ENCODE results near the gene BEX5. TPM values are rescaled to one million over a fixed set of nuclear protein-coding genes. Genes with fewer than 3 reads are reported as not detected.

Gene BEX5
- not detected in 2 replicates for total RNA-seq (2022)
- percentile 17 among the genes with signal in this experiment for Bru-seq, nascent RNA
- BruChase-seq, experiment 1, labeled RNA remaining after a 6-hour chase, result percentile 25 among the genes with signal in this experiment
- BruChase-seq, experiment 2, labeled RNA remaining after a 2-hour chase, result percentile 16 among the genes with signal in this experiment
- long read RNA-seq, result 0 reads

DNA sequence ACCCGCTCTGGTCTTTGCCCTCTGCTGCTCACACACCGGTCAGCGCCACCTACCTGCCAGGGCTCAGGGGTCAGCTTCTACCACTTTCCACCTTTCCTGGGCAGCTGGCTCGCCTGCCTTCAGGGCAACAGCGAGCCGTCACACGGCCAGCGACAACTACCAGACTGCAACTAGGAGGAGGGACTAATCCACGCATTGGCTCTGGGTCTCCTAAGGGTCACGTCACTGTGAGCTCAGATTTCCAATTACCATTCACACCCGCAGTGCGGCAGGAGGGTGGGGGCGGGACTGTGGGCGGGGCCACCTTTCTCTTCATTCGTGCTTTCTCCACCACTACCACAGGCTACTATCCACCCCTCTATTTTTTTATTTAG, at the start of gene BEX5:
Gene BEX5, minus strand, starts transcription at position 172 of the 374 bp plus-strand sequence. CDS start 1,712 bp downstream, outside the sequence.
- peak; percentile 12 for DNase-seq (ENCODE audit: unreplicated experiment)

DNA sequence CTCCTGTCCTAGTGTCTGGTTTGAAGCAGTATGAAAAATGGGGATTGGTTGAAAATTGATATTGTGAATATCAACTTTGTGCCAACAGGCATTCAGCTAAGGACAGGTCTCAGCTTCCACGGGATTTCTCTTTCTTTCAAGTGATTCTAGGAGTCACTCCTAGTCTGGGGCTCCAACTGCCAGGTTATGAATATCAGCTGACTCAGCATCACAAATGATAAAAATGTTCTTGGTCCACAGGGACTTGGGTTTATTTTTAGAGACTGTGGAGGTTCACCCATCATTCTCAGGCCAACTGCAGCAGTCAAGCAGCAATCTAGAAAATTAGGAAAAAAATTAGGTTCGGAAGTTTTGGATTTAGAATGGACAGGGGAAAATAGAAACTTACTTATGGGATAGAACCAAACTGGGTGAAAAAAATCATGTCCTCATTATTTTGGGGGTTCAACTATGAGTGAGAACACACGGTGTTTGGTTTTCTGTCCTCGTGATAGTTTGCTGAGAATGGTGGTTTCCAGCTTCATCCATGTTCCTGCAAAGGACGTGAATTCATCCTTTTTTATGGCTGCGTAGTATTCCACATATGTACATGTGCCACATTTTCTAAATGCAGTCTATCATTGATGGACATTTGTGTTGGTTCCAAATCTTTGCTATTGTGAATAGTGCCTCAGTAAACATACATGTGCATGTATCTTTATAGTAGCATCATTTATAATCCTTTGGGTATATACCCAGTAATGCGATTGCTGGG, 30.4 kb upstream of the BEX5 start:
- CTCF ChIA-PET, result no interaction called here

More for the DNA sequence above, at the start of gene BEX5:
- Mint-ChIP-seq H3K36me3 (ENCODE audit: insufficient read depth, unreplicated experiment) (no peaks in the 10 kb centered on the region), H3K27ac (ENCODE audit: low read depth, unreplicated experiment) (no peak within 1 kb of the TSS), H3K9me3 (ENCODE audit: unreplicated experiment) (no peaks in the 10 kb centered on the region), H3K4me3 (ENCODE audit: unreplicated experiment) (peak within 1 kb of the TSS; percentile 65), H3K27me3 (ENCODE audit: insufficient read depth, unreplicated experiment) (peaks cover 53% of the 10 kb centered on the region), H3K4me1 (ENCODE audit: insufficient read depth, unreplicated experiment) (no peaks in the 10 kb centered on the region)
- intact Hi-C loops (cut with micrococcal nuclease), result no loop called here
- BruUV-seq (replicated peaks), result no TSS peak
- TF ChIP-seq, protein P1, sequence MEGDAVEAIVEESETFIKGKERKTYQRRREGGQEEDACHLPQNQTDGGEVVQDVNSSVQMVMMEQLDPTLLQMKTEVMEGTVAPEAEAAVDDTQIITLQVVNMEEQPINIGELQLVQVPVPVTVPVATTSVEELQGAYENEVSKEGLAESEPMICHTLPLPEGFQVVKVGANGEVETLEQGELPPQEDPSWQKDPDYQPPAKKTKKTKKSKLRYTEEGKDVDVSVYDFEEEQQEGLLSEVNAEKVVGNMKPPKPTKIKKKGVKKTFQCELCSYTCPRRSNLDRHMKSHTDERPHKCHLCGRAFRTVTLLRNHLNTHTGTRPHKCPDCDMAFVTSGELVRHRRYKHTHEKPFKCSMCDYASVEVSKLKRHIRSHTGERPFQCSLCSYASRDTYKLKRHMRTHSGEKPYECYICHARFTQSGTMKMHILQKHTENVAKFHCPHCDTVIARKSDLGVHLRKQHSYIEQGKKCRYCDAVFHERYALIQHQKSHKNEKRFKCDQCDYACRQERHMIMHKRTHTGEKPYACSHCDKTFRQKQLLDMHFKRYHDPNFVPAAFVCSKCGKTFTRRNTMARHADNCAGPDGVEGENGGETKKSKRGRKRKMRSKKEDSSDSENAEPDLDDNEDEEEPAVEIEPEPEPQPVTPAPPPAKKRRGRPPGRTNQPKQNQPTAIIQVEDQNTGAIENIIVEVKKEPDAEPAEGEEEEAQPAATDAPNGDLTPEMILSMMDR (IDR thresholded peaks at IDR 0.05; ENCODE audit: unreplicated experiment), result no peak
- ChIA-PET POLR2A (interaction anchor here (0.6 kb wide), 1 partner anchor 21 kb away, joined by 3 read pairs; no protein-coding TSS in a partner anchor), CTCF (no interaction called here)

DNA sequence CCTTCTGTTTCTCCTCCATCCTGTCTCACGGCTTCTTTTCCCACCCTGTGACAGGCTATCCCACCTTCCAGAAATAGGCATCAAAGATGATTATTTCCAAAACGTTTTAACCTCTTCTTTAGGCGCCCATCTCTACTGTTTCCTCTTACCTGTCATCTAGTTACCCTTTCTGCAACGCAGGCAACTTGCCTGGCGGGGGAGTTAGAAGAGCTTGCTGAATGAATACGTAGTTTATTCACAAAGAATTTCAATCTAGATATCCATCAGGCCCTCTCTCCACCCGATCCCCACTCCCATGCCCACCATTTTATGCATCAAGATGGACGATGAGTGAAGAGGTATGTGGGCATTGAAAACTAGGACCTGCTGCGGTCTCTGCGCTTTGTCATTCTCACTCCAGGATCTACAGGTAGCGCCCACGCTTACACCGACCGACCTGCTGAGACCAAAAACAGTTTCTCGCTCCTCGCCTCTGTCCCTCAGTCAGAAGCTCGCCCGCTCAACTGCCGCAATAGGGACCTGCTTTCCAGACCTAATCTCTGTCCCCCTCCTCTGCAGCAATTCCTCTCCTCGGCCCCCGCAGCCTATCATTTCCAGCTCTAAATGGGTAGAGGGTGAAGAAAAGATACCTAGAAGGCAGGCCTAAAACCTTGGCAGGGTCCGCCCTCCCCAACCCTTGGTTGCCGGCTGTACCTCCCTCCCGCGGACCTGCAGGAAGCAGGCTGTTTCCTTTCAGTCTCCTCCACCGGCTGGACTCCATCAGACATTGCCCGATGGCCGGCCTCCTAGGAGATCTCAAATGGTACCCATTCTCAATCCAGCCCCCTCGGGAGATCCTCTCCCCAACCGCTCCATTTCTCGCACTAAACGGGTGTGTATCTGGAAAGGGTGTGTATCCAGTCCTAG, 624 bp downstream of the BEX5 start:
- ChIA-PET POLR2A (no interaction called here), CTCF (interaction anchor here (1.0 kb wide), 1 partner anchor 9 kb away, joined by 3 read pairs; no protein-coding TSS in a partner anchor)
- Mint-ChIP-seq H3K4me3 (ENCODE audit: unreplicated experiment) (peak overlapping the region; percentile 65), H3K9me3 (ENCODE audit: unreplicated experiment) (no peaks in the 10 kb centered on the region), H3K27me3 (ENCODE audit: insufficient read depth, unreplicated experiment) (peaks cover 56% of the 10 kb centered on the region), H3K4me1 (ENCODE audit: insufficient read depth, unreplicated experiment) (no peaks in the 10 kb centered on the region), H3K27ac (ENCODE audit: low read depth, unreplicated experiment) (no peak overlapping the region), H3K36me3 (ENCODE audit: insufficient read depth, unreplicated experiment) (no peaks in the 10 kb centered on the region)
- no TSS peak for BruUV-seq (replicated peaks)
- DNase-seq (ENCODE audit: unreplicated experiment), result no peak
- TF ChIP-seq, protein P1 (IDR thresholded peaks at IDR 0.05; ENCODE audit: unreplicated experiment), result no peak
- intact Hi-C loops (cut with micrococcal nuclease), result no loop called here

More for the DNA sequence above, 30.4 kb upstream of the BEX5 start:
- peaks cover 30% of the 10 kb centered on the region for H3K27me3 Mint-ChIP-seq (ENCODE audit: insufficient read depth, unreplicated experiment)
- no peak for DNase-seq (ENCODE audit: unreplicated experiment)
- H3K36me3 Mint-ChIP-seq (ENCODE audit: insufficient read depth, unreplicated experiment), result no peaks in the 10 kb centered on the region
- BruUV-seq (replicated peaks), result no TSS peak
- POLR2A ChIA-PET, result no interaction called here
- H3K4me3 Mint-ChIP-seq (ENCODE audit: unreplicated experiment), result no peak overlapping the region
- TF ChIP-seq, protein P1 (IDR thresholded peaks at IDR 0.05; ENCODE audit: unreplicated experiment), result no peak
- H3K27ac Mint-ChIP-seq (ENCODE audit: low read depth, unreplicated experiment), result no peak overlapping the region
- no peaks in the 10 kb centered on the region for H3K4me1 Mint-ChIP-seq (ENCODE audit: insufficient read depth, unreplicated experiment)
- intact Hi-C loops (cut with micrococcal nuclease), result no loop called here
- H3K9me3 Mint-ChIP-seq (ENCODE audit: unreplicated experiment), result peaks cover 12% of the 10 kb centered on the region
